ENCODE data around the gene RBMS3.
A peak's percentile ranks its signal among the peaks of the same experiment; 100 is the strongest.
"Not testable (repeated sequence)": the region's sequence is repeated elsewhere in the genome, so short reads cannot be mapped to it uniquely, and the experiment has no call there.

Gene RBMS3

DNA sequence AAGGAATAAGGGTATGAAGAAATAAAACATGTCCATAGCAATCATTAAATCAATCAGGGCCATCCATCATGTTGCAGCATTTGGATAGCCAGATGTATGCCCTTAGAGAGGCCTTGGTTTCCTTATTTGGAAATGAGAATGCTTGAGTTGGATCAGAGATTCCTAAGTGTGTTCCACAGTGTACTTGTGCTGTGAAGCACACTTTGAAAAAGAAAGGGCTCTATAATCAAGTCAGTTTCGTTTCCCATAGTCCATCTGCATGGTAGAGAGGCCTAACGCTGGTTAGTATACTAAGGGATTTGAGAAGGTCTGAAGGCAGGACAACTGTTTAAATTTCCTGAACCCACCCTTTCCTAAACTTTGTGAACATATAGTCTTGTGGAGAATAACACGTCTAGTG lies 30.9 kb downstream of the RBMS3 start:
- DNase-seq (ENCODE audit: low read depth in 2 of 2), result no peak

DNA sequence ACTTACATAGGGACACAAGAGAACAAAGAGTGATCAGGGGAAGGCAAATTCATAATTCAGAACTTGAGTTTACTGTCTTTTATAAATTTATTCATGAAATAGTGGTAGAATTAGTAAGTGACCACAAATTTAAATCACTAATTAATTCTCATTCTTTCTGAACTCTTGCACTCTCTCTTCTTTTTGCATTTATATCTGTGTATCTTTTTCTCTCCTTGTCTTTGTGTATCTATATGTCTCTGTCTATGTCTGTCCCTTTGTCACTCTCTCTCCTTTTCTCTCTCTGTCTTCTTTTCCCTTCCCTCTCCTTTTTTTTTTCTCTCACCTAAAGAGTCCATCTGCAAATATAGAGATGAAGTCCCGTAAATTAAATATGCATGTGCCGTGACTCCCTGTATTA lies 31.5 kb downstream of the RBMS3 start:
- no peak for DNase-seq (ENCODE audit: low read depth in 2 of 2)

DNA sequence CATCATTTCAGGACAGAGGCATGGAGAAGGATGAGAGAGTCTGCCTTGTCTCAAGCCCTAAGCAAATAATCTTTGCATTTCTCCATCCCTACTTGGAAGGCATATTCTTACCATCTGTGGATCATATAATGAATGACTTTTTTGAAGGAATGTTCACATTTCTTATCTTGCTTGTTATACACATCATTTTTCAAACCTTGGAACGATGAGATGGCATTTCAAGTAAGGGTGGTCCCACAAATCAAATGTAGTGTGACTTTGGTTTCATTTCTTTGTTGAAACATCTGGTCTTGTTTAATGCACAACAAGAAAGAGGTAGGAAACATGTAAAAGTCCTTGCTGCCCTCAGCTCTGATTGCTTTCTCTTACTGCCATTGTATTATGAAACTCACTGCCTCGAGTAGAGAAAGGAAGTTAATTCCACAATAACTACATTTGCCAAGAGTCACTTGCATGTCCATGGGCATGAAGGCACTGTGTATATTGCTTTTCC lies 32.1 kb downstream of the RBMS3 start:
- DNase-seq (ENCODE audit: low read depth in 2 of 2), result peak; percentile 91

DNA sequence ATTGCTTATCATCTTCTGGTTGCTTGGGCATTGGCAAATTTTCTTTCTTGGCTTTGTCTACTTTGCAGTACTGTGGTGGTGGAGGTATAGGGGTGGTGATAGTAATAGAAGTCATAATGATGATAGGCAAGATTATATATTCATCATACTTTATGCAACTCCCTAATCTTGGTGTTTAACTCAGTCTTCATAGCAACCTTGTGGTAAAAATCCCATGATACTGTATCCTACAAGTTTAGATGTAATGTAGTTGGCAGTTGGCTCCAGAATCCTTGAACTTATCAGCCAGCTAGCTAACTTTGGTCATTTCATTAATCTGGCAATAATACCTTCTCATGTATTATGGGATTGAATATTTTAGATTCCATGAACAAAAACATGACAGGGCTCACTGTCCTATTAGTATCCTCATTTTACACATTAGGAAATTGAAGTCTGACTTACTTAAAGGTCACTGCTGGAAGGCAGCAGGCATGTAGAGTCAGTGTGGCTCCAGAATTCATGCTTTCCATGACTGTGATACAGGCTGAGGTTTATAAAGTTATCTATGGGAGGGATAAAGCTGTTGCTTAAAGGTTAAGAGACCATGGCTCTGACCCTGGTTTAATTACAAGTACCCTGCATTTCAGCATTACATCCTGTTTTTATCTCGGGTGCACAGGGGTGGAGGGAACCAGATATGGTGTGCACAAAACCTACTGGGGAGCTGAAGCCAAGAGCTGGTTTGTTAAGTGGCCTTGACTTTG lies 33.3 kb downstream of the RBMS3 start:
- DNase-seq (ENCODE audit: low read depth in 2 of 2), result no peak

DNA sequence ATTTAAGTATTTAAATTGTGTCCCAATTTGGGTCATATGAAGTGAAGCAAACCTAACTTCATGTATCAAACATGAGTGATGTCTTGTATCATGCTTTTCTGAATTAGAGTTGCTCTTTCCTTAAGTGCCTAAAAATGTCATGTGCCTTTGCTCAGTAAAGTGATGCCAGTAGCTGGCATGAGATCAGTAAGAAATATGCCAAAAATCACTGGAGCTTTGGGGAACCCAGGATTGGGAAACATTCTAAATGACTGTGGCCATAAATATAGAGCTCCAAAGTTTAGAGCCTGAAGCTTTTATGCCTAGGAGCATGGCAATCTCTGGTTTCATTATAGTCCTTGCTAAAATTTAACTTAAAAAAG lies 33.8 kb downstream of the RBMS3 start:
- no peak for DNase-seq (ENCODE audit: low read depth in 2 of 2)

DNA sequence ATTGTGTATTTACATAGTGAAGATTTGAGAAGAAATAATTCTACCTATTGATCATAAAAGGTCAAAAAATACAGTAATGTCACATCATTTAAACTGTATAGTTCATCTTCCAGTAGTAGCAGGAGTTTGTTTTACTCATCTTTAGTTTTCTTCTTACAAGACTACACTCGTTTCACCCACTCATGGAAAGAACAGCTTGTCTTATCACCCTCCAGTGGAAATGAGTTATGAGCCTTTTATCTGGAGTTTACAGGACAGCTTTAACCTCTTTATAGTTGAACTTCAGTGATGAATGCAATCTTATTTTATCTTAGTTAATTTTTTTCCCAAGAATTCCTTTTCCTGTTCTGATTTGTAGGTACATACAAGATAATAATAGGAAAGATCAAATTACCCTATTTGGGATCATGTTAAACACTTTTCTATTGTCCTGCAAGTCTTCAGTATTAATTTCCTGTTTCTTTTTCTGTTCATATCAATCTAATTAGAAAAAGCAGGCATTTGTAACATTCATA lies 36.8 kb downstream of the RBMS3 start:
- DNase-seq (ENCODE audit: low read depth in 2 of 2), result no peak

DNA sequence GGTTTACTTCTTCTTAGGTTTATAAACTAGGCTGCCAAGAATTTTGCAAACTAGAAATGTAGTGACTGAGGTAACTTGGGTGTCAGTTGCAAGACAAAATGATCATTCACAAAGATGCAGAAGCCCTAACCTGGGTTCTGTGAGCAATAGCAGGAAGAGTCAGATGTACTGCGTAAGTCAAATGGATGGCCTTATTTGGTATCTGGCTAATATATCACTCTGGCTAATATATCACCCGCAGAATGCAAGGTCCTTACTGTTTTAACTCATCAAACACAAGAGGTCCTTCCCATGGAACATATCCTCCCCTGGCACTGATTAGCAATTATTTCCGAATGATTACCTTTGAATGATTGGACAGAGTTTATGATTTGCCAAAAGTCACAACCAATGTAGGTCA lies 37.4 kb downstream of the RBMS3 start:
- no peak for DNase-seq (ENCODE audit: low read depth in 2 of 2)

DNA sequence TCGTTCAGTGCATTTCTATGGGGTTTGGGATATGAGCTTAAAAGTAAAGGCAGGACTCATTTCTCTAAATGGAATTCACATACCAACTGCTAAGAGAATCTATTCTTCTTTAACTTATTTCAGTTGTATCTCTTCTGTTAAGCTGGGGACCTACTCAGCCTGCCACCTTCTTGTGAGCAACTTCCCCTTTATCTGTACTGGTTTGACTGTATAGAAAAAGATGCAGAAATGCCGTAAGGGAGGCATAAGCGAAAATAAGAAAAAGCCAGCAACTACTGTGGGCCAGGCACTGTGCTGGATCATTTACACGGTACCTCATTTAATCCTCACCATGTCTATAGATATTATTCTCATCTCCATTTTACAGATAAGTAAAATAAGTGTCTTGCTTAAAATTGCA lies 38.4 kb downstream of the RBMS3 start:
- DNase-seq (ENCODE audit: low read depth in 2 of 2), result no peak

DNA sequence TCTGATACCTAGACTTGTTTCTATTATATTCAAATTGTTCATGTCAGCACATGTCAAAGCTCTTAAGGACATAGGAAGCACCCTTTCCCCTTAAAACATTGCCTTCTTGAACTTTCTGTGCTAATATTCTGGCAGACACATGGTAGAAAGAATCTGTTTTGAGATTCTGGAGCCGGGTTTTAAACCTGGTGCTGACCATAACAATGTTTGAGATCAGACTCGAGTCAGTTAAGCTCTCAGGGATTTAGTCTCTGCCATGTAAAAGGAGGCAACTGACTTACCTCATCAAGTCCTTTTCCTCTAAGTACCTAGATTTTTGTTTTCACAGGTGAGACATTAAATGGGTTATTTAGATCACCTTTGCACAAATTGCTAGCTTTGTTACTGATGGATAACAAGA lies 38.9 kb downstream of the RBMS3 start:
- no peak for DNase-seq (ENCODE audit: low read depth in 2 of 2)

DNA sequence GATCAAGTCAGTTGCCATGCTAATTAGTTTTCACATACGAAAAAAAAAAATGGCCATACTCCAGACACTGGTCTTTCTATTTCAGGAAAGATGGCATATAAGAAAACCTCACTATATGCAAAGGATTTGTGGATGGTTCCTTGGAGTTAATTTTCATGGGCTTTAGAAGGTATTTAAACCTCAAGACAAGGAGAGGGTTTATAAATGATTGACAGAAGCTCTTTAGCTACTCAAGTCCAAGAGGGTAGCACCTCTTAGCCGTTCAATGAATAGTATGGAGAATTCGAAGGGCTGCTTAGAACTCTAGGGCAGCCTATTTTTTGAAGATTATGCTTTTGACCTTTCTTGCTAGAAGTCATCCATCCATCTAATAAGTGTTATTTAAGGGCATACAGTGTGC lies 41.7 kb downstream of the RBMS3 start:
- no peak for DNase-seq (ENCODE audit: low read depth in 2 of 2)

DNA sequence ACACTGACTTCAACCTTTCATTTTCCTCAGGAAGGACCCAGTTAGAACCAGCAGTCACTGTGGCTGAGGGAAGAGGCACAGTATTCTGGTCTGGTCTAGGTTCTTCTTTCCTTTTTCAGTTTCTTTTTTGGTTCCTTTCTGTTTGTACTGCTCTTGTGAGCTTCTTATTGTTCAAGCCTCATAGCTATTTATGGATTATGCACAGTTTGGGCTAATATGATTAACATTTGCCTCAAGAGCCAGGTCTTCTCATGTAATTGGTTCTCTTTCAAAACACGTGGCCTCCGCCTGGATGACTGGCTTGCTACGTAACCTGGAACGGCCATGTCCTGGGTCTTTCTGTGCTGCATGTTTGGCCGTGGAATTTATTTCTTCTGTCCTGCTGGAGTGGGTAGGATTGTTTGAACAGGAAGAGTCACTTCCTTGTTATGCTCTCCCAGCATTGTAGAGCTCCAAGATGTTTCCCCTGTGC lies 43.3 kb downstream of the RBMS3 start:
- DNase-seq (ENCODE audit: low read depth in 2 of 2), result no peak

DNA sequence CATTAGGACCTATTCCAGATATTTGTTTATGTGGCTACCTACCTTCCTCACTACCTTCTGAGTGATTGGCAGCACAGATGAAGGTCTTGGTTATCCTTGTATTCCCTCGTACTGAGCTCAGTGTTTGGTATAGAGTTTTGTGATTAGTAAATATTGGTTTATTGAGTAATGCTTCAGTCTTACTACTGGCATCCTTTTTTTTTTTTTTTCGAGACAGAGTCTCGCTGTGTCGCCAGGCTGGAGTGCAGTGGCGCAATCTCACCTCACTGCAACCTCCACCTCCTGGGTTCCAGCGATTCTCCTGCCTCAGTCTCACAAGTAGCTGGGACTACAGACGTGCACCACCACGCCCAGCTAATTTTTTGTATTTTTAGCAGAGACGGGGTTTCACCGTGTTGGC lies 45.7 kb downstream of the RBMS3 start:
- not testable (repeated sequence) for DNase-seq (ENCODE audit: low read depth in 2 of 2)

DNA sequence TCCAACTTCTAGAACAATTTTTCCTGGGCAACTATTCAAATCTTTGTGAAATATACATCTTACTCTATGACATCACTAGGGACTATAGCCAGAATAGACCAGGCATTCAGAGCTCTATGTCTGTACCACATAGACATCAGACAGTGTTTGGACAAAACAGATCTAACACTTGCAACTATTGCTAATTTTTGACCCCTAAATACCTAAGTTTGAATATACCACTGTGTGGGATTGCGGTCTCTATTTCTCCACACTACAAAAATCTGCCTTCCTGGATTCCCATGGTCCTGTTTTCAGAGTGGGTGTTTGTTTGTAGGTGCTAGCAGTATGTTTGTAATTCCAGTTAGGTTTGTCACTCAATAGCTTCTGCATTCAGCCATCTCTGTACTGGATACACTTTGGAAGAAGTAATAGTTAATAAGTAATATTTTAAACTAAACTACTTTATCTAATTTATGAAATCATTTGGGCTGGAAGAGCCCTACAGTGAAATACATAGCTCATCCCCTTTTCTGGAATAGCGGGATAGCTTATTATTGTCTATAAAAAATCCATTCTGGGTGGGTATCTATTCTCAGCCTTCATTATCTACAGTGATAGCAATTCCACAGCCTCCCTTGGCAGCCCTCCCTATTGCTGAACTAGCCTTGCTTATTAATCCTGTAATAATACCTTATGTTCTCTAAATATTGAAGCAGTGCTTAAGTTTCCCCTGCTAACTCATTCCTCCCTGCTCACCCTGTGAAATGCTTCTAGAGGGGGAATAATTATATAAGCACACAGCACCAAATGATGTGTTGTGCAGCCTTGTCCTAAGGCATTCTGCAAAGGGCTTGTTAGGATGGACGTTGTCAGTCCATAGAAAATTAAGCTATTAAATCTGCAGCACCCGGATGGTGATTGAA lies 49.4 kb downstream of the RBMS3 start:
- no peak for DNase-seq (ENCODE audit: low read depth in 2 of 2)

DNA sequence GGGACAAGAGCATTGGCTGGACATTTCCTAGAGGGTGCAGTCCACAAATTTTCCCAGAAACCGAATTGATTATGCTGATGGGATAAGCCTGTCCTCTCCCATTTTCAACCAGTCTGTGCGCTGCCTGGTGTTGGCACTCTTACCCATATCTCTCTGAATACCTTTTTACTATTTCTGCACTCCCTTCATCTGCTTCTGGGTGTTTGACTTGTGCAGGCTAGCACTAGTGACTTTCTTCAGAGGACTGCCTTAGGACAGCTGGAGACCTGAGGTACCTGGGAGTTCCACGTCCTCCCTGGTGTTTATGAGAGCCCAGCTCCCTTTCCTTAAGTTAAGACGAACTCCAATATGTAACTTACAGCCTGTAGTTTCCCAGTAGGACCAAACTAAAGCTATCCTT lies 50.2 kb downstream of the RBMS3 start:
- DNase-seq (ENCODE audit: low read depth in 2 of 2), result no peak

DNA sequence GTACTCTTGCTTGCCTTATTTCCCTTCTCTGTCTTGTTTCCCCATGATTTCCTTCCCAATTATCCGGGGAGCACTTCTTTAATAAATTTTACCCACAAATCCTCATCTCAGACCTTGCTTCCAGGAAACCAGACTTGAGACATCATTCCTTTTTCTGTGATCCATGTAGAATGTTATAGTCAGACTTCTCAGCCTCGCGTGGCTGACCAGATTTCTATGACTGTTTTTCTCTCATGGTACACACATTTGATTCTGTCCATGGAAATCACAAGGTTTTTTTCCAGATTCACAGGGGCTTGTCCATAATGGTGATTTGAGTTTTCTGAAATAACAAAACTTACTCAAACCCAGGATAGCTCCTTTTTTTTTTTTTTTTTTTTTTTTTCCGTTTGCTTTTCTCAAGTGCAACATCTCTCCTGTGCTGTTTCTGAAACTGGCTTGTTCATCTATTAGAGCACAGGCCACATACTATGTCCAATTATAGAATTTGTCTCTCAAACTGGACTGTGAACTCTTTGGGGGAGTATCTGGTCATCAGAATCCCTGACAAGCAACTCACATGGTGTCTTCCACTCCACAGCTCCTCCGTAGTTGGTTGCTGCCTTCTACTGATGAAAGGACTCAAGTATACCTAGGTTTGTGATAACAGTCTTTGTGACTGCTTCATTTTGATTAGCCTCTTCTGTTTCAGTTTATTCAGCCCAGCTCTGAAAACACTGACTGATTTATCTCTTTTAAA lies 50.8 kb downstream of the RBMS3 start:
- no peak for DNase-seq (ENCODE audit: low read depth in 2 of 2)

DNA sequence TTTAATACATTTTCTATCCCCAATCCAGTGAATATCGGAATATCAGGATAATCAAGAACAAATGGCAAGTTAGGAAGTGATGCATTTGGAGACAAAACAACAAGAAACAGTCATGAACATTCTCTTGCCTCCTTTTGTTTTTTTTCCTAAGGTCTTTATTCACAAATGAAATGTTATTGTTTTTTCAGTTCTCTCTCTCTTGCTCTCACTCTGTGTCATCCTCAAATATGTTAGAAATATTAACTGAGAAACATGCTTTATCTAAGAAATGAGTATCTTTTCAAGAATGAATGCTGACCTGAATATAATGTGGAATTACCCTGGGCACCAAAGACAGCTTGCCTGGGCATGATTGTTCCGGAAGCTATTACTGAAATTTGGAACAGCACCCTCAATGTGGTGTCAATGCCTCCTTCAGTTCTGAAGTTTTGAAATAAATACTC lies 51.3 kb downstream of the RBMS3 start:
- DNase-seq (ENCODE audit: low read depth in 2 of 2), result no peak

DNA sequence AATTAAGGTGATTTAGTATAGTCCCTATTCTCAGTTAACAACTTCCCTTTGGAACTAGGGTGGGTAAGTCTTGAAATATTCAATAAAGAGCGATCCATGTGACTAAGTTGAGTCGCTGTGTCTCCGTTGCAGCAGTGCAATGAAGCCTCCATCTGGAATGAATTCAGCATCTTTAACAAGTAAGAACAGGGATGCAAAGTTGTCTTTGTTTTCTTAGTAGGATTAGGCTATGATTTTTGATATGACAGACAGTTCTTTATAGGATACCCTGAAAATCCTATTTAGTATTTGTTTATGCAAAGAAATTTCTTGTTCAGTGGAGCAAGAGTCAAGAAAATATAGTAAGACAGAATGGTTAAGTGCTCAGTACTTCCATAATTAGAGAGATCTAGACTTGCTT lies 52.7 kb downstream of the RBMS3 start:
- DNase-seq (ENCODE audit: low read depth in 2 of 2), result peak in 1 of 2 experiments; percentile 42

DNA sequence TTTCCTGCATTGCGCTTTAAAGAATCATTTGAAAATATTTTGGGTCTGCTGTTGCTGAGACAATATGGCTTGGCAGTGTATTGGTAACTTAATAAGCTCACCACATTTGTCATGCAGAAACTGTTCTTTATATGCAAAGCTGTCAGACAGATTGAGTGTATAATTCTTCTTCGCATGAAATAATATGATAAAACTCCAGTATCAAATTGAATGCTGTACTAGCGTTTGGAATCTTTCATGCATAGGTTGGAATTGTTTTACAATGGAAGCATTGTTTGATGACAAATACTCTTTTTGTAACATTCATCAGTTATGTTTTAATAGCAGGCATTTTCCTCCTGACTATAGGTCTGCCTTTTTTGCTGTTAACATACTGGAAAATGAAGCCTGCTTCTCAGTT lies 53.8 kb downstream of the RBMS3 start:
- DNase-seq (ENCODE audit: low read depth in 2 of 2), result no peak

DNA sequence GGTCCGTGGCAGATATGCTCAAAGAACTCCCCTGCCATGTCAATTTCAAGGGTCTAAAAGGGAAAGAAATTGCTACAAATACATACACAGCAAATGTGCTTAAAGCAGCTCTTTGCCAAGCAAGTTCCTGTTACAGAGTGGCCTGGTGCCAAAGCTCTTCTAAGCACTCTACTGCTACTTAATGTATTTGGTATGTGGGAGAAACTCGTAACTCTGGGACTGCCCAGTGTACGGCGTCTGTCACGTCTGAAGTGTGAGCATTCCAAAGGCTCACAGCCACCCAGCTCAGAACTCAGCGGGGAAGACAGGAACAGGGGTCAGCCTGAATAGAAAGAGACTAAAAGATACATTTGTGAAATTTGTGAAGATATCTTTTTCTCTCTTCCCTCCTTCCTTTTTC lies 54.6 kb downstream of the RBMS3 start:
- DNase-seq (ENCODE audit: low read depth in 2 of 2), result peak; percentile 97

DNA sequence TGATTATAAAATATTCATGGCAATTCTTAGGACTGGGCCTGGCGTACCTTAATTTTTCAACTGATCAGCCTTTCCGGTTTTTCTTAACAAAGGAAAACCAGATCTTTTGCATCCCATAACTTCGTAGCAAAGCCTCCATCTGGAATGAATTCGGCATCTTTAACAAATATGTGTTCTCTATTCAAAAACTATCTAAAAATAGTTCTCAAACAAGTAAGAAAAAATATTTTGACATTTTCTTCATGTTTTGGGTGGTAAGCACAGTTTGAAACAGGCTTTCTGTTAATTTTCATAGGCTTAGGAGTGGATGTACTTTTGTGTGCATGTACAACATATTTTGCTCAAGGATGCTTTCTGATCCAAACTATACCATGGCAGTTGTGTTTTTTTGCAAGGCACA lies 55.1 kb downstream of the RBMS3 start:
- DNase-seq (ENCODE audit: low read depth in 2 of 2), result peak; percentile 46 to 47

DNA sequence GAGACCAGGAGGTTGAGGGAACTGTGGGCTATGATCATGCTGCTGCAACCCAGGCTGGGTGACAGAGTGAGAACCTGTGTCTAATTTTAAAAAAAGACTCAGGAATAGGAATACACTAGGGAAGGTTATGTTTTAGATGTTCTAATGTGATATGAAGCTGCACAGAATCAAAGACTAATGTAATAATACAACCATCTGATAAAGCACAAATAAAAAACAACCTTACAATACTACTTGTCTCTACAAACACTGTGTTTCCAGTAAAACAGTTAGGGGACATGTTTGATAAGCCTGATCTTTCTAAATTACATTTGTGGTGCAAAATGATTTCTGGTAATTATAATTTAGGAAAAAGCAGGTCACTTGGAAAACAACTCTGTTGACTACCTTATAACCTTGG lies 56.7 kb downstream of the RBMS3 start:
- DNase-seq (ENCODE audit: low read depth in 2 of 2), result no peak

DNA sequence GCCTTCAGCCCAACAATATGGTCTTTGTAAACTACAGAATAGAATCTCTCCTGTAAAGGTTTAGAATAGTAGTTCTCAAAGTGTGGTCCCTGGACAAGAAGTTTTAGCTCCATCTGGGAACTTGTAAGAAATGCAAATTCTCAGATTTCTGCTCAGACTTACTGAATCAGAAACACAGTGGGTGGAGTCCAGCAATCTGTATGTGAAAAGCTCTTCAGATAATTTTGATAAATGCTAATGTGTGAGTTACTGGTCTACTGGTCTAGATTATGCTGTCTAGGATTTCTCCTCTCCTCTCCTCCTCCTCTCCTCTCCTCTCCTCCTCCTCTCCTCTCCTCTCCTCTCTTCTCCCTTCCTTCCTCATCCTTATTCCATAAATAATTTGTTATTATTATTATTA lies 57.5 kb downstream of the RBMS3 start:
- no peak for DNase-seq (ENCODE audit: low read depth in 2 of 2)
